ENCODE data around the gene MAPK6. TPM values are rescaled to one million over a fixed set of nuclear protein-coding genes. Genes with fewer than 3 reads are reported as not detected.

The MAPK6 gene
- 54.1 and 65.1 TPM in 2 replicates for total RNA-seq

DNA sequence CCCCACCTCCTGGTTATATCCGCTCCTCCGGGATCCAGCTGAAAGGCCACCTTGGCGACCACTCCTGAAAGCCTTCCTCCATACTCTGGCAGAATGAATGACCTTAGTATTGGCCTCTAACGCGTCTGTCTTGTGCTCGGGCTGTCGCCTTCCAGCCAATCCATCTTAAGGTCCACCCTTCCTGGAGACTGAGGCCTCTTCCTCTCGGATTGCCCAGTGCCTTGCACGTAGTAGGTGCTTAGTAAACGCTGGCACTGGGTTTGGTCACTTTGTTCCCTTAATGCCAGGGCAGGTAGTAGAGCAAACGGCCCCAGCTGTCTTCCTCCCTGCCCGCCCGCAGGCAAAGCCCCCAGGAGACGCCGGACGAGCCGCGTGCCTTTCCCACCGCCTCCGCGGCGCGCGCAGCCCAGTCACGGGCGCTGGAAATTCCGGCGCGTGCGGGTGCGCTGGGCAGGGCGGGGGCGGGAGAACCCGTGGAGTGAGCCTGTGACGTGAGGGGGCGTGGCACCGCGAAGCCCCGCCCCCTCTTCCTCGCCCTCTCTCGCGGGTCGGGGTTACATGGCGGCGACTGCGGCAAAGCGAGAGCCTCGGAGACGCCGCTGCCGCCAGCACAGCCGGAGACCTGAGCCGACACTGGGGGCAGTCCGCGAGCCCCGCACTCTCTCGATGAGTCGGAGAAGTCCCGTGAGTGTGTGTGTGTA is at the start of gene MAPK6:
TSS of gene MAPK6 (plus strand) at position 527 of the 701 bp plus-strand sequence. CDS start 27,242 bp downstream, outside the sequence.

DNA sequence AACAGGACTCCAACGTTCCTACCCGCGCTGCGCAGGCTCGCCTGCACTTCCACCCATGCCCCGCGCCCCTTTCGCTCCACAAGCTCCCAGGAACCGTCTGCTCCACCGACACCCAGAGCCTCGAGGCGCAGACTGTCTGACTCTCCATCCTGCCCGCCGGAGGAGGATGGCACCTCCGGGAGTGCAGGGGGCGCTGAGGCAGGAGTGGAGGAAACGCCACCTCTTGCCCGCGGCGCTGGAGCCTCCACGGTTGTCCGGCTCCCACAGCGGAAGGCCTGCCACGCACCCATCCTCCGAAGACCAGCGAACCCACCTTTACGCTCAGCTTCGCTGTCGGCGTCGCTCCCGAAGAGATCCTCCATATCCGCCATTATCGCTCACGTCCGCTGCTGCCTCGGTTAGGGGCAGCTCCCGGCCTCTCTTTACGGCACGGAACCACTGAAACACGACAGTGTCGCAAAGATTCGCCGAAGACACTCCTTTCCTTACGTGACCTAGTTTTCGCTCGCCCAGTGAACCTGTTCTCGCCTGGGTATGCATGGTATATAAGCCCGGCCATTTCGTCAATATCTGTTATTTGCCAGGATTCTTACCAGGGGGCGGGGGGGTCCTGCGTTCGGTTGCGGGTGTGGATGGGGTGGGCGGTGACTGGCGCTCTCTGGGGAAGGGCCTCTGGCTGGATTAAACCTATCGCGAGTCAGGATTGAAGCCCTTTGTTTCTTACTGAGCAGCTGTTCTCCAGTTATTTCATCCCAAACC is 47.5 kb upstream of the MAPK6 start, which contains the start of gene LEO1:
TSS of gene LEO1 (minus strand) at position 404 of the 759 bp plus-strand sequence. CDS start at position 371, 33 bp downstream.

Other genes with a start within 250 kb of the MAPK6 start
- 30.7 and 35.3 TPM in 2 replicates for gene TMOD3, start 189.6 kb upstream of the MAPK6 start, total RNA-seq
- 25.9 and 30.1 TPM in 2 replicates for gene LEO1, start 47.4 kb upstream of the MAPK6 start, total RNA-seq
- gene BCL2L10, start 93.6 kb downstream of the MAPK6 start, total RNA-seq = 0.09 and 0.14 TPM in 2 replicates
- gene GNB5, start 172.2 kb downstream of the MAPK6 start, total RNA-seq = 27.3 and 34.8 TPM in 2 replicates

Measured in smooth muscle cell of bladder (primary cell).